NOMO-1 (cell line): ENCODE data around the gene PCBP3.
A peak's percentile ranks its signal among the peaks of the same experiment; 100 is the strongest.
"Not testable (repeated sequence)": the region's sequence is repeated elsewhere in the genome, so short reads cannot be mapped to it uniquely, and the experiment has no call there.

Experiments used
- DNase-seq, 2 experiments: peaks; one replicate each; lab custom pipeline; 2025; ENCODE audit not compliant: unreplicated experiment in 2 of 2; lab: John Stamatoyannopoulos, UW

PCBP3 gene

DNA sequence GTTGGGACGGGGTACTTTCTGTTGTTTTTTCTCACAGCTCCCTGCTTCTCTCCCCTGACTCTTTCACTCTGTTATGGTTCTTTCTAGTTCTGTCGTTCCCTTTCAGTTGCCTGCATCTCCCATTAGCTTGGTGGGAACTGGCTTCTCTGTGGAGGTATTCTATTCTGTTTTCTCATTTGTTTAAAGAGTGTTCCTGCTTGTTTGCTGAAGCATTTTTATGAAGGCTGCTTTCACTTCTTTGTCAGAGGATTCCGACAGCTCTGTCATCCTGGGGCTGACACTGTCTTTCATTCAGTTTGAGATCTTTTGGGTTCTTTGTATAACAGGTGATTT is 242.0 kb downstream of the PCBP3 start:
- no peak for DNase-seq

DNA sequence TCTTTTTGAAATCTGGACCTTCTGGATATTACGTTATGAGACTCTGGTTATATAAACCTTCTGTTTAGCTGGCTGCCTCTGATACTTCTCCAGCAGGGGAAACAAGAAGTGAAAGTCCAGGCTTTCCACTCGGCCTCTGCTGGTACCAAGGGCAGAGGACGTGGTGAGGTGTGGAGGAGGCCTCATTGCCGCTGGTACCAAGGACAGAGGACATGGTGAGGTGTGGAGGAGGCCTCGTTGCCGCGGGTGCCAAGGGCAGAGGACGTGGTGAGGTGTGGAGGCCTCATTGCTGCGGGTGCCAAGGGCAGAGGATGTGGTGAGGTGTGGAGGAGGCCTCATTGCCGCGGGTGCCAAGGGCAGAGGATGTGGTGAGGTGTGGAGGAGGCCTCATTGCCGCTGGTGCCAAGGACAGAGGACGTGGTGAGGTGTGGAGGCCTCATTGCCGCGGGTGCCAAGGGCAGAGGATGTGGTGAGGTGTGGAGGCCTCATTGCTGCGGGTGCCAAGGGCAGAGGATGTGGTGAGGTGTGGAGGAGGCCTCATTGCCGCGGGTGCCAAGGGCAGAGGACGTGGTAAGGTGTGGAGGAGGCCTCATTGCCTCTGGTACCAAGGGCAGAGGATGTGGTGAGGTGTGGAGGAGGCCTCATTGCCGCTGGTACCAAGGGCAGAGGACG is 242.5 kb downstream of the PCBP3 start:
- DNase-seq, result peak; percentile 10 to 58

DNA sequence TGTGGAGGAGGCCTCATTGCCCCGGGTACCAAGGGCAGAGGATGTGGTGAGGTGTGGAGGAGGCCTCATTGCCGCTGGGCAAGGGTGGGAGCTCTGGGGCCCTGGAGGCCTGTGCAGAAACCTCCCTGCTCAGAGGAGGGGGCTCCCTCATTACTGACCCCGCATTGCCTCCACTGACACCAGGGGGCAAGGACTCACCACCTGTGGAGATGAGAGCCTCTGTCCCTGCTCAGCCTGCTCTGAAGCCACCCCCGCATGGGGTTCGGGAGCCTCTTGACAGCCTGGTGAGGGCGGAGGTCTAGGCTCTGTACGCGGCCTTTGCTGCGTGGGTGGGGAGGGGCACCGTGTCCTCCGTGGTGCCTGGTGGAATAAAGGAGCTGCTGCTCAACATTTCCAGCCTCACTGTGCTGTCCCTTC is 243.1 kb downstream of the PCBP3 start:
- no peak for DNase-seq

DNA sequence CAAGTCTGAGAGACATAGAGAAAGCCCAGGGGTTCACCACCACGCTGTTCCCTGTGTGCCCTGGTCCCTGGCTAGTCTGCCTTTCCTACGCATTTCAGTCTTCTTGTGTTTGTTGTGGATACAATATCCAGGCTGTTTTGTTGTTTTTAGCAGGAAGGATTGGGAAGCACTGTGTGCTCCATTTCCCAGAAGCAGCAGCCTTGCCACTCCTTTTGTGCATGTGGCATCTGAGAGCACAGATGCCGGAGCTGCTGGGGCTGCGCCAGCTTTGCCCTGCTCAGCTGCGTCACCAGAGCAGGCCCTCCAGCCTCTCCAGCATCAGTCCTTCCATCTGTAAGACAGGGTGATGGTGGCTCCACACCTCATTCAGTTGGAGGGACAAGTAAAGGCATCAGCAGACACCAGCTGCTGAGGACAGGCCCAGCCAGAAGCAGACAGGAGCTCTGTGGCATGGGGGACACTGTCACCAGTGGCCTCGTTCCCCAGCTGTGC is 243.6 kb downstream of the PCBP3 start:
- no peak for DNase-seq

DNA sequence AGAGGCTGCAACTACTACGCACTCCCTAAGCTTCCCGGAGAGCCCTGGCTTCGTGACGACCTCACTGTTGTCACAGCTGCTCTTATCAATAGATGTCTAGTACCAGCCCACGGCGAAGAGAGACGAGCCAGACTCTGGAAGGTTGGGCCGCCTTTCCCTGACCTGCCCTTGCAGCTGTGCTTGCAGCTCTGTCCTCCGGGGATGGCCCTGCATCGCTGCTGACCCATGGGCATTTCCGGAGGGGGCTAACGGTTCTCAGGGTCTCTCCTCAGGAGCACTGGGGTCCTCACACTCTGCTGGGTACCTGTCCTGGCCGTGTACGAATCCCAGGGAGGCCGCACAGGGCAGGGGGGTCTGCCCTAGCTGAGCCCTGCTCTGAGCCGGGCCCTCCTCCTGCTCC is 244.3 kb downstream of the PCBP3 start:
- no peak for DNase-seq

DNA sequence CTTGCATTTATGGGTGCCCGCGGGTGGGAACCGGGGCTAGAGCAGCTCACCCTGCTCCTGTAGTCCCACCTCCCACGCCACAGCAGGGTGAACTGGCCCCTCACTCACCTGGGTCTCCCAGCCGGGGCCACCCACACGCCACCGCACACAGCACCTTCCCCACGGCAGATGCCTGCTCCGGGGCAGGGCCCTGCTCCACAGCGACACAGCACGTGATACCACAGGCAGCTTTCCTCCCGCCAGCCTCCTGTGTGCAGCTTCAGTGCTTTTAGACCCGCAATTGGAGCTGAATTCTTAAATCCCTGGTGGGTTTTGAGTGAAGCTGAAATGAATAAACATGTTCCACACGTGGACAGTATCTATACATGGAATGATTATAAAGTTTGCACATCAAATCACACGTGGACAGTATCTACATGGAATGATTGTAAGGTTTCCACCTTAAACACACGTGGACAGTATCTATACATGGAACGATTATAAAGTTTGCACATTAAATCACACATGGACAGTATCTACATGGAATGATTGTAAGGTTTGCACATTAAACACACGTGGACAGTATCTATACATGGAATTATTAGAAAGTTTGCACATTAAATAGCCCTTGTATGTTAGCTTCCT is 245.0 kb downstream of the PCBP3 start:
- DNase-seq, result no peak

DNA sequence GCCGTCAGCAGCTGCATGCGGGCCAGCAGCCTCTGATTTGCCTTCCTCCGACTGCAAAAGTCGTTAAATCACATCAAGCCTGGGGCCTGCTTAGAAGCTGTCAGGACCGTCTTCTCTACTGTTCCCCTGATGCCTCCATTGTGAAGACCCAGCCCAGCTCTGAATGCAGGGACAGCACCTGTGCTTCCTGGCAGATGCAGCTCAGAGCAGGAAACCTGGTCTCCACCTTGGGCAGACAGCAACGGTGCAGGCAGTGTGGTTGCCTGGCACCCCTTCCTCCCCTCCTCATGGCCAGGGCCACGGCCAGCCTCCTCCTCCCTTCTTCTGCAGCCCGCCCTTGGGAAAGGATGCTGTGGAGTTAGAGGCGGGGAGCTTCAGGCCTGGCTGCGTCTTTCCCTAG is 245.7 kb downstream of the PCBP3 start:
- DNase-seq, result no peak

DNA sequence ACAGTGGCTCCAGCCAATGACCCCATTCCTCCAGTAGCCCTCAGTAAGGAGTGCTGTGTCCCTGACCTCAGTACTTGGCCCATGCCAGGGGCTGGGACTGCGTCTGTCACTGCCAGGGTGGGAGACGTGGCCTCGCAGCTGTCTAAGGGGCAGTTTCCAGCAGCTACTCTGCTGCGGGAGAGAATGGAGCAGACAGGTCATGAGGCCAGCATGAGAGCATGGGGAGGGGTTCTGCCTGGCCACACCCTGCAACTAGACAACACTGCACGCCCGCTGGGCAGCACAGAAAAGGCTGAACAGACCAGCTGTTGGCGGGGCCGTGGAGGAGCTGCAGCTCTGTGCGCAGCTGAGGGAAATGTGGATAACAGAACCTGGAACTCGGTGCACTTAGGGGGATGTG is 246.4 kb downstream of the PCBP3 start:
- no peak for DNase-seq

DNA sequence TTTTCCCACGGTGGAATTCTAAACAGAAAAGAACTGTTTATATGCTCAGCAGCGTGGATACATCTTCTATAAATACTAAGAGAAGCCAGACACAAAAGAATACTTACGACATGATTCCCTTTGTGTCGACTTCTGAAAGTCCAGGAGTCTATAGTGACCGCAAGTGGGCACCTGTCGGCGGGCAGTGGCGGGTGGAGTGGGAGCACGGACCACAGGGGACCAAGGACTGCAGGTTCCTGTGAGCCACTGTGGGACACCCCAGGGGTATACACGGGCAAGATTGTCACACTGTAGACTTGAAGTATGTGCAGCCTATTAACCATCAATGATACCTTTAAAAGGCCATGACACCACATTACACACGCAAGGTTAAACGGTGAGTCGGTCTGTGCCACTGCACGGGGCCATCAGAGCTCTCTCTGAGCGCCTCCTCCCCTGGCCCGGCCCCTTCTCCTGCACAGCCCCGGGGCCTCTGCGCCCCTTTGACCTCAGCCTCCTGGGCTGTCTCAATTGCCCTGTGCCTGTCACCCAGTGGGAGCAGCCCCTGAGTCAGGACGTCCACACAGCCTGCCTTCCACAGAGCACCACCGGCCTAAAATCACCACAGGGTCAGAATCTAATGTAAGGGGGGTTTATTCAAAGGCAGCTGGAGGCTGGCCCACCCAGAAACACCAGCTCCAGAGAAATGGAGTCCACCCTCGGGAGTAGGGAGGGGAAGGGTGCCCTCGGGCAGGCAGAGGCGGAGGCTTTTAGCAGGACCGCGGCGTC is 248.0 kb downstream of the PCBP3 start:
- DNase-seq, result no peak

DNA sequence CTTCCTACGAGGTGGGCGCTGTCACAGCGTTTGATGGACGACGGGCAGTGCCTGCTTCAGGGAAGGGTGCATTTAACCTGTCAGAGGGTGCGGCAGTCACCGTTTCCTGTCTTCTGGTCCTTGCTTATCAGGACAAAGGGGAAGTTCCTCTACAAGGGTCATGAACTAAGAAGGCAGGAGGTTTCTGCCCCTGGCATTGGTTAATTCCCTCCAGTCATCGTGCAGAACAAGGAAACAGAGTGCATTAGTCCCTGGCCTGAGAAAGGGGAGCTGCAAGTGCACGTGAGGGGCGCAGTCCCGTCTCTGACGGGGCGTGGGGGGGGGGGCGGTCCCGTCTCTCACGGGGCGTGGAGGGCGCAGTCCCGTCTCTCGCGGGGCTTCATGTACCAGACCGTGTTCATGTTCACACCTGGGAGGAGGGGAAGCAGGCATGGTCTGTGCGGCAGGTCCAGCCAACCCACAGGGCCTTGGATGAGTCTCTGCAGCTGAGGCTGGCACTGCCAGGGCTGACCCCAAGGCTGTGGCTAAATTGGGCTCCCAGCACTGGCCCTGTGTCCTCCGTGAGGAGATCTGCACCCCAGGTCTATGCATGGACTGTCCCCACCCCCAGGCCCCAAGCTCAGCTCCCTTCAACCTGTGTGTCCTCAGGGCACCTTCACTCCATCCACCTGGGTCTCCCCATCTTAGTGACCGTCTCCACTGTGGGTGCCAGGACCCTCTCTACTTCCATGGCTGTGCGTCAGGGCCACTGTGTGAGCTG is 248.8 kb downstream of the PCBP3 start:
- DNase-seq, result peak; percentile 81 to 92

DNA sequence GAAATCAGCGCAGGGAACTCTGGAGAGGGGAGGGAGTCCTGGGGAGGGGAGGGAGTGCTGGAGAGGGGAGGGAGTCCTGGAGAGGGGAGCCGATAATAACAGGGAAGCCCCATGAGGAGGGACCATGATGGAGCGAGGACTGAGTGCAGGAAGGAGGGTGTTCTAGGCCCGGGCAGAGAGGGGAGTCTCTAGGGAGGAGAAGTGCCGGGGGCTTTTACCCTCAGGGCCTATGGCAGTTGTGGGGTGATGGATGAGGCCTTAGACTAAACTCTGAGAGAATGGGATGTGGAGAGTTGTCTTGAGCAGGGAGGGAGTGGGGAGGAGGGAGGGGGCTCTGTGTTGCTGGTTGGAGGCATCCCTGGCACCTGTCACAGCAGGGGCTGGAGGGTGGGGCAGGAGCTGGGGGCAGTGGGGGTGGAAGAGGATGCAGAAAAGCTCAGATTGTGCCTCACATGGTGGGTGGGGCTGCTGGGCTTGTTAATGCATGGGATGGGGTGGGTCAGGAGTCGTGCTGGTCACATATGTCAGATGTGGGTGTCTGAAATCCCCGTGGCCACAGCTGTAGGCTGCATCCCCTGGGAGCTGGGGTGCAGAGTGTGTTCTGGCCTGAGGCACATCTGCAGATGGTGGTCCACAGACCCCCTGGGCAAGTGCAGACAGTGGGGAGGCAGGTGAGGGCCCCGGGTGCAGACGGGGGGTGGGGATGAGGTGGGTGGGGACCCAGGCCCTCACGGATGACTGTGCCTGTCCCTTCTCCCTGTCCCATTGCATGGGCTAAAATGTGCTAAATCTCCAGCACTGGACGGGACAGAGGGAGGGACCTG is 249.6 kb downstream of the PCBP3 start:
- no peak for DNase-seq

DNA sequence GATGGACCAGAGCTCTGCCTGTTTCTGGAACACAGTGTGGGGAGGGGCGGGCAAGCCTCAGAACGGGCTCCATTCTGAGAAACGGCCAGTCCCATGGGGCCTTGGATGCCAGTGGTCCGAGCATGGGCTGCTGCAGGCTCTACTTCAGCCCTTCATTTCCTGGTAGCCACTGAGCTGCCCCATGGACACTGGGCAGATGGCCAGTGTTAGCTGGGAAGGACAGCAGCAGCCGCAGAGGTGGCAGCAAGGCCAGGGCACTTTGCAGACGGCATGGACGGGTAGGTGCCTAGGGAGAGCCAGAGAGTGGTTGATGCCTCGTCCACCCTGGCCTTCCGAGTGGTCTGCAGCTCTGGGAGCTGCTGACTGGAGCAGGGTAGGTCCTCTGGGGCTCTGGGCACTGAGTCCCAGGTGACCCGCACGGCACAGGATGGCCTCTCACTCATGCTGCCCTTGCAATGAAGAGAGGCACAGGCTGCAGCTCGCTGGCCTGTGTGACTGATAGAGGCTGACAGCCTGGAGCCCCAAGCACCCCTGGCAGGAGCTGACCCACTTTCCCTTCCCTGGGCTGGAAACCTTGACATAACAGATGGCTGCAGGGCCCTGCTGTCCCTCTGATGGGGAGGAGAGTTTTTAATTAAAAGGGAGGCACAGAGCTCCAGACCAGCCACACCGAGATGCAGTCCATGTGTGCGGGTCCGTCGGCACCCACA is 250.4 kb downstream of the PCBP3 start:
- DNase-seq, result no peak

DNA sequence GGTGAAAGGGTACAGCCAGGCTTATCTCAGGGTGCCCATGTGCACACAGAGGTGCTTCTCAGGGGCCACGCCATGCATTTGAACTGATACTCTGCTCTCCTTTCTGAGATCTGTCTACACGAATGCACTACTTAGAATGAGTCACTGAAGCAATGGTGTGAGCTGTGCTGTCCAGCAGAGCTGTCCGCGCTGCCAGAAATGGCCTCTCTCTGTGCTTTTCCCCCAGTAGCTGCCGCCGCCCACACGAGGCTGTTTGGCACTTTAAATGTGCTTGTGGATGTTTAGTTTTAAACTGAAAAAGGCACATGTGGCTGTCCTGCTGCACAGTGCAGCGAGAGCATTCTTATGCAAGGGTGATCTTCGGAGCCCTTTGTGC is 250.9 kb downstream of the PCBP3 start:
- DNase-seq, result no peak

DNA sequence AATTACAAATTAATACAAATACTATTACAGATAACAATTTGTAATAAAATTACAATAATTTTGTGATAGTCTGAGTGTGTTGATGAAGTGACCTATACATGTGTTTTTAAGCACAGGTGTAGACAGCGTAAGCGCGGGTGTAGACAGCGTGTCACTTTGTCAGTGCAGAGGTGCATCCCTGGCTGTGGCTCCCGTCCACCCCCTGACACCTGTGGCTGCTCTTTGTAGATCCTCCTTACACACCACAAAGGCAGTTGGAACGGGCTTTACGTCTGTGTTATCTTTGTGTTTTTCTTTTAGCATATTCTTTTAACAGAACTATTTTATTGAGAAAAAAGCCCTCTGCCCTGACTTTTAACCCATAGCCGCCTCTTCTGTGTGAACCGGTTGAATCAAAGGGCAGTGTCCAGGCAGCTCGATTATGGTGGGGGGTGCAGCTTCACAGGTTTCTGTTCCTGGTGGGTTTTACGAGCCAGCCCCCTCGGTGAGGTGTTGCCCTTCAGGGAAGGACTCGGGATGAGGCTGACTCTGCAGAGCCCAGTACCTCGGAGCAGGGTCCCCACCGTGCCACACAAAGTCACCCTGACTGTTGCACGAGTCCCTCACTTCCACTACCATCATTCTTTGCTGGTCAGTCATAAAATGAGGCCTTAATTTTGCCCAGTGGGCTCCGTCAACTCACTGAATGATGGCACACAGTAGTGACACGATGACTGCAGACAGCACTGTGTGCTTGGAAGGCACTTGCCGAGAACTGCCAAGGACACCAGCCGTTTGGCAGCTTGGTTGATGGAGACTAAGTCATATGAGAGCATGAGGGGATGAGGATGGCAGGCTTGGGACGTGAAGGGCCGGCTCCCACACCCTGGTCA is 251.6 kb downstream of the PCBP3 start:
- DNase-seq, result no peak

DNA sequence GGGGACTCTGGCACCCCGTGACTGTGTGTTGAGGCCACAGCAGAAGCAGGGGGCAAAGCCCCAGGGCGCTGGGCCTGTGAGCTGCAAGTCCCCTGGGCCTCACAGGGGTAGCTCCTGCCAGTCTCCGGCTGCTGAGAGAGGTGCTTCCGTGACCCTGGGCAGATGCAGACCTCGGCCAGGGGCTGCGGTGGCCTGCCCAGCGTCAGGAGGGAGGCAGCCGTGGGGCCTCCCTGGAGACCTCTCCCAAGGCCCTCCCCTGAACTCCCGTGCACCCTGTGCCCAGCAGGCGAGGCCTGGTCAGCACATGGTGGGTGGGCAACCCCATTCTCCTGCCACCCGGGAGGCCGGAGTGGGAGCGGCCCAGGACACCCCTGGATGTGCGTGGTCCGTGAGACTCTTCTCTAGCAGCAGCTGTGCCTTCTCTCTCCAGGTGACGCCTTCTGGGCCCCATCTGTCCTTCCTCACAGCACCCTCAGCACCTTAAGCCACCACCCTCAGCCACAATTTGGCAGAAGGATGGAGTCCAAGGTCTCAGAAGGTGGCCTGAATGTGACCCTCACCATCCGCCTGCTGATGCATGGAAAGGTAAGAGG is 252.3 kb downstream of the PCBP3 start:
- no peak for DNase-seq

DNA sequence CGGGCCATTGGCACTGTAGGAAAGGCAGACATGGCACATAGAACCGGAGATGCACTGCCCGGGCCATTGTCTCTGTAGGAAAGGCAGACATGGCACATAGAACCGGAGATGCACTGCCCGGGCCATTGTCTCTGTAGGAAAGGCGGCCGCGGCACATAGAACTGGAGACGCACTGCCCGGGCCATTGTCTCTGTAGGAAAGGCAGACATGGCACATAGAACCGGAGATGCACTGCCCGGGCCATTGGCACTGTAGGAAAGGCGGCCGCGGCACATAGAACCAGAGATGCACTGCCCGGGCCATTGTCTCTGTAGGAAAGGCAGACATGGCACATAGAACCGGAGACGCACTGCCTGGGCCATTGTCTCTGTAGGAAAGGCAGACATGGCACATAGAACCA is 252.9 kb downstream of the PCBP3 start:
- not testable (repeated sequence) for DNase-seq

DNA sequence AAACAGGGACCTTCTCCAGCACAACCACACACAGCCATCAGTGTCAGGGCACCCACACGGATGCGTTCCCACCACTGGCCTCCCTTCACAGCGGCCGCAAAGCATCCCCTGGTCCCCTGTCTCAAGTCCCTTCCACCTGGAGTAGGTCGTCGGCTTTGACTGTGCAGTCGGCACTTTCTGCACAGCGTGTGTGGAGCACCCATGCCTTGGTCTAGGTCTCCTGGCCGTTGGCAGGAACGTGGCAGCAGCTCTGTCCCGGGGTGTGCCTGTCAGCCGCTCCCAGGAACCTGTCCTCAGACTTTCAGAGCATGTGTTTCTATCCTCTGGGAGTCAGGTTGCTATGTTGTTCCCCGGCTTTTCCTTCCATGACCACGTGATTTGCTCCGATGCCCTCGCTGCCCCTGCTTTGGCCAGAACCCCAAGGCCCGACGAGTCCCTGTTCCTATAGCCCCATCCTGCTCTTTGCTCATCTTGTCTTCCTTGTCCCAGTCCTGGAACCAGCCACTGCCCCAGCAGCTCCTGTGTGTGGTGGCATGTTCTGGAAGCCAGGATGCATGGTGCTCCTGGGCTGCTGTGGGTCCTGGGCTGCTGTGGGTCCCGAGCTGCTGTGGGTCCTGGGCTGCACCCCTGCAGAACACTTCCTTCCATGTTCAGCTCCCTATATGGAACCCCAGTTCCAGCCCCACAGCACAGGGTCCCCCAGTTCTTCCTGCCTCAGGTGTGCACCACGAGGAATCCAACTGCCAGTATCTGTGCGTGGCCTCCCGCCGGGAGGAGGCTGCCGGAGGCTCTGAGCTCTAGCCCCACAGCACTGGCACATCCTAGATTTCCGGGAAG is 253.9 kb downstream of the PCBP3 start:
- no peak for DNase-seq

DNA sequence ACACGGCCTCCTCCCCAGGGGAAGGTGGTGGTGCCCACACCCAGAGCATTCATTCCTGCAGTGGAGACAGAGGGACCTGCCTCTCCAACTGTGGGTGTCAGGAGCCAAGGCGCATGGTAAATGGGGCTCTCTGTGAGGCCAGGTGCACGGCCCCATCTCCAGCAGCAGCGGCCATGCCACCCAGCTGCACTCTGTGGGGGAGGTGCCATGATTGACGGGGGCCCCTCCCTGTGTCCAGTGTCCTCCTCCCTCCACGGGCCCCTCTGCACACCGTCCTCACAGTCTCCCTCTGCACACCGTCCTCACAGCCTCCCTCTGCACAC is 254.5 kb downstream of the PCBP3 start:
- DNase-seq, result no peak
